Endodermal cell (in vitro differentiated cells): ENCODE measurements around the gene ABLIM2. TPM values are rescaled to one million over a fixed set of nuclear protein-coding genes. Genes with fewer than 3 reads are reported as not detected.

Experiments used
- DNase-seq: peaks from one replicate; pipeline ENCODE4 v3.0.0-alpha.2; 2017
- H3K27ac ChIP-seq: 2 replicates; pipeline ENCODE4 v1.5.1; 2013; ENCODE audit warnings: mild to moderate bottlenecking, low read depth, low read length, moderate library complexity
- H3K27me3 ChIP-seq: 2 replicates; pipeline ENCODE4 v1.6.1; 2013; ENCODE audit warnings: mild to moderate bottlenecking, low read length, moderate library complexity; ENCODE audit not compliant: insufficient read depth, control insufficient read depth, poor library complexity, severe bottlenecking
- H3K36me3 ChIP-seq: 2 replicates; pipeline ENCODE4 v1.7.0; 2013; ENCODE audit warnings: mild to moderate bottlenecking, low read length, moderate library complexity; ENCODE audit not compliant: control insufficient read depth, insufficient read depth
- H3K4me1 ChIP-seq: one replicate; pipeline ENCODE4 v1.7.0; 2013; ENCODE audit warnings: low read length; ENCODE audit not compliant: control insufficient read depth, insufficient read depth
- H3K4me3 ChIP-seq: 2 replicates; pipeline ENCODE4 v1.5.1; 2013; ENCODE audit warnings: mild to moderate bottlenecking, low read length, moderate library complexity
- H3K9ac ChIP-seq: 2 replicates; pipeline ENCODE4 v1.6.1; 2013; ENCODE audit warnings: mild to moderate bottlenecking, low read length, moderate library complexity; ENCODE audit not compliant: poor library complexity, severe bottlenecking; ENCODE audit errors: extremely low read depth
- H3K9me3 ChIP-seq: 2 replicates; pipeline ENCODE4 v1.6.1; 2013; ENCODE audit warnings: mild to moderate bottlenecking, low read length, moderate library complexity; ENCODE audit not compliant: control insufficient read depth
- H3K27ac Mint-ChIP-seq: 2 replicates; pipeline ENCODE4 v1.8.0; 2020; ENCODE audit warnings: mixed read lengths
- H3K27me3 Mint-ChIP-seq: 2 replicates; pipeline ENCODE4 v1.8.0; 2021; ENCODE audit warnings: mild to moderate bottlenecking, mixed read lengths; ENCODE audit not compliant: insufficient read depth
- H3K36me3 Mint-ChIP-seq: 2 replicates; pipeline ENCODE4 v1.8.0; 2020; ENCODE audit warnings: low read depth, mixed read lengths
- H3K4me1 Mint-ChIP-seq: 2 replicates; pipeline ENCODE4 v1.8.0; 2020; ENCODE audit warnings: mixed read lengths
- H3K4me3 Mint-ChIP-seq: 2 replicates; pipeline ENCODE4 v1.8.0; 2020; ENCODE audit warnings: mild to moderate bottlenecking, moderate library complexity, mixed read lengths
- H3K9me3 Mint-ChIP-seq: 2 replicates; pipeline ENCODE4 v1.8.0; 2020; ENCODE audit warnings: mild to moderate bottlenecking, mixed read lengths
- WGBS, 2 experiments: methylation state at CpG; one replicate each; pipeline versions ENCODE4 v1.1.5 to v1.1.7; 2013; ENCODE audit warnings: missing lambda C conversion rate in 2 of 2, mixed read lengths in 1 of 2; ENCODE audit not compliant: insufficient coverage in 1 of 2, insufficient read length in 1 of 2; 5-methylcytosine and 5-hydroxymethylcytosine counted together
- total RNA-seq, 2 donors: library from RNA; stranded (reverse); fragmentation: NEBNext Ultra II Directional in 1 of 2; extraction: Animal tissue kit (Norgen Biotek cat#: 25700) in 1 of 2; gene quantifications; 2 replicates in 1 of 2; 3 replicates in 1 of 2; pipeline ENCODE4 v1.2.1, GENCODE V29; 2021
- TF ChIP-seq, protein P1 (sequence below): fragments of 200-600 bp; sonication (generic); conservative IDR thresholded peaks from 2 replicates; pipeline ENCODE4 v1.5.0; 2021; ENCODE audit warnings: antibody characterized with exemption, mild to moderate bottlenecking

ABLIM2 gene
- total RNA-seq, 2 donors from 2014 or later, result 0.35 to 1.6 TPM

DNA sequence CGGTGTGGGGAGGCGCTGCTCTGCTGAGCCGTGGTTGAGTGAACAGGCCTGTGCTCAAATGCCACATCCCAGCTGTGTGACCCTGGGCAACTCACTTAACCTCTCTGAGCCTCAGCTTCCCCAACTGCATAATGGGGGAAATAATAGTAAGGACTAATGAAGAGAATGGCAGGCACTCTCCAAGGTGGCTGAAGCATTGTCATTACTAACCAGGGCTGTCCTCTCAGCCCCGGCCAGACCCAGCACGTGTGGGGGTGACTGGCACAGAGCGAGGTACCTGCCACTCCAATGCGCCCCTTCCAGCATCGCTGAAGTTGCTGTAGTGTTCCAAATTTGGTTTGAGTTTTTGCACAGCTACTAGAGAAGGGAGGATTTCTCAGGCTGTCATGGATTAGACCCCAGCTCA, 80.0 kb downstream of the ABLIM2 start:
- H3K4me3 ChIP-seq, result no peak overlapping the region
- H3K36me3 Mint-ChIP-seq, result no peaks in the 10 kb centered on the region

GRCh38 chr4:8078109-8078494, 80.5 kb downstream of the ABLIM2 start:
- no peaks in the 10 kb centered on the region for H3K27me3 Mint-ChIP-seq
- no peak overlapping the region for H3K4me3 ChIP-seq
- no peak overlapping the region for H3K9ac ChIP-seq
- H3K4me1 ChIP-seq, result no peaks in the 10 kb centered on the region
- no peak overlapping the region for H3K27ac ChIP-seq
- no peaks in the 10 kb centered on the region for H3K36me3 Mint-ChIP-seq
- DNase-seq, result no peak
- no peaks in the 10 kb centered on the region for H3K27me3 ChIP-seq
- no peaks in the 10 kb centered on the region for H3K36me3 ChIP-seq
- TF ChIP-seq, protein P1, sequence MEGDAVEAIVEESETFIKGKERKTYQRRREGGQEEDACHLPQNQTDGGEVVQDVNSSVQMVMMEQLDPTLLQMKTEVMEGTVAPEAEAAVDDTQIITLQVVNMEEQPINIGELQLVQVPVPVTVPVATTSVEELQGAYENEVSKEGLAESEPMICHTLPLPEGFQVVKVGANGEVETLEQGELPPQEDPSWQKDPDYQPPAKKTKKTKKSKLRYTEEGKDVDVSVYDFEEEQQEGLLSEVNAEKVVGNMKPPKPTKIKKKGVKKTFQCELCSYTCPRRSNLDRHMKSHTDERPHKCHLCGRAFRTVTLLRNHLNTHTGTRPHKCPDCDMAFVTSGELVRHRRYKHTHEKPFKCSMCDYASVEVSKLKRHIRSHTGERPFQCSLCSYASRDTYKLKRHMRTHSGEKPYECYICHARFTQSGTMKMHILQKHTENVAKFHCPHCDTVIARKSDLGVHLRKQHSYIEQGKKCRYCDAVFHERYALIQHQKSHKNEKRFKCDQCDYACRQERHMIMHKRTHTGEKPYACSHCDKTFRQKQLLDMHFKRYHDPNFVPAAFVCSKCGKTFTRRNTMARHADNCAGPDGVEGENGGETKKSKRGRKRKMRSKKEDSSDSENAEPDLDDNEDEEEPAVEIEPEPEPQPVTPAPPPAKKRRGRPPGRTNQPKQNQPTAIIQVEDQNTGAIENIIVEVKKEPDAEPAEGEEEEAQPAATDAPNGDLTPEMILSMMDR, result no peak
- peaks cover 12% of the 10 kb centered on the region for H3K4me1 Mint-ChIP-seq
- no peak overlapping the region for H3K4me3 Mint-ChIP-seq
- 94 to 95% methylated on average over 10 to 11 of the region's 11 CpGs for WGBS, 2 experiments
- H3K9me3 Mint-ChIP-seq, result no peaks in the 10 kb centered on the region
- H3K9me3 ChIP-seq, result no peaks in the 10 kb centered on the region
- H3K27ac Mint-ChIP-seq, result no peak overlapping the region

More for the DNA sequence above, 80.0 kb downstream of the ABLIM2 start:
- peak; percentile 31 for DNase-seq
- Histone ChIP-seq H3K9ac (no peak overlapping the region), H3K4me1 (no peaks in the 10 kb centered on the region), H3K27ac (peak overlapping the region; percentile 38), H3K27me3 (no peaks in the 10 kb centered on the region), H3K9me3 (no peaks in the 10 kb centered on the region), H3K36me3 (no peaks in the 10 kb centered on the region)
- peaks cover 12% of the 10 kb centered on the region for H3K4me1 Mint-ChIP-seq
- TF ChIP-seq, protein P1, result no peak
- H3K27ac Mint-ChIP-seq, result no peak overlapping the region
- H3K27me3 Mint-ChIP-seq, result no peaks in the 10 kb centered on the region
- 91 to 92% methylated on average over 8 of the region's 8 CpGs for WGBS, 2 experiments
- H3K9me3 Mint-ChIP-seq, result no peaks in the 10 kb centered on the region
- no peak overlapping the region for H3K4me3 Mint-ChIP-seq

GRCh38 chr4:8077181-8078108, 81.2 kb downstream of the ABLIM2 start:
- Mint-ChIP-seq H3K9me3 (no peaks in the 10 kb centered on the region), H3K4me1 (peaks cover 12% of the 10 kb centered on the region), H3K27me3 (no peaks in the 10 kb centered on the region), H3K4me3 (no peak overlapping the region), H3K36me3 (no peaks in the 10 kb centered on the region), H3K27ac (no peak overlapping the region)
- Histone ChIP-seq H3K36me3 (no peaks in the 10 kb centered on the region), H3K27ac (no peak overlapping the region), H3K4me3 (no peak overlapping the region), H3K27me3 (no peaks in the 10 kb centered on the region), H3K9me3 (no peaks in the 10 kb centered on the region), H3K9ac (no peak overlapping the region), H3K4me1 (no peaks in the 10 kb centered on the region)
- TF ChIP-seq, protein P1, result no peak
- peak; percentile 45 for DNase-seq
- 92% methylated on average over 4 to 23 of the region's 23 CpGs for WGBS, 2 experiments
